ENCODE measurements around the gene SCN4B.

SCN4B gene

GRCh38 chr11:118132385-118133151 is 20.1 kb downstream of the SCN4B start:
- no peak for ATAC-seq
- TF ChIP-seq ZNF8 (CRISPR knock-in tag; IDR thresholded peaks at IDR 0.05) = no peak
- TF ChIP-seq CREB5 (CRISPR knock-in tag; IDR thresholded peaks at IDR 0.05; ENCODE audit: low read depth) = no peak
- TF ChIP-seq ZC3H10 (CRISPR knock-in tag; IDR thresholded peaks at IDR 0.05) = no peak
- TF ChIP-seq, protein P1, sequence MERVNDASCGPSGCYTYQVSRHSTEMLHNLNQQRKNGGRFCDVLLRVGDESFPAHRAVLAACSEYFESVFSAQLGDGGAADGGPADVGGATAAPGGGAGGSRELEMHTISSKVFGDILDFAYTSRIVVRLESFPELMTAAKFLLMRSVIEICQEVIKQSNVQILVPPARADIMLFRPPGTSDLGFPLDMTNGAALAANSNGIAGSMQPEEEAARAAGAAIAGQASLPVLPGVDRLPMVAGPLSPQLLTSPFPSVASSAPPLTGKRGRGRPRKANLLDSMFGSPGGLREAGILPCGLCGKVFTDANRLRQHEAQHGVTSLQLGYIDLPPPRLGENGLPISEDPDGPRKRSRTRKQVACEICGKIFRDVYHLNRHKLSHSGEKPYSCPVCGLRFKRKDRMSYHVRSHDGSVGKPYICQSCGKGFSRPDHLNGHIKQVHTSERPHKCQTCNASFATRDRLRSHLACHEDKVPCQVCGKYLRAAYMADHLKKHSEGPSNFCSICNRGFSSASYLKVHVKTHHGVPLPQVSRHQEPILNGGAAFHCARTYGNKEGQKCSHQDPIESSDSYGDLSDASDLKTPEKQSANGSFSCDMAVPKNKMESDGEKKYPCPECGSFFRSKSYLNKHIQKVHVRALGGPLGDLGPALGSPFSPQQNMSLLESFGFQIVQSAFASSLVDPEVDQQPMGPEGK (CRISPR knock-in tag; IDR thresholded peaks at IDR 0.05; ENCODE audit: borderline replicate concordance) = no peak
- TF ChIP-seq SNAI2 (CRISPR knock-in tag; IDR thresholded peaks at IDR 0.05) = no peak
- no peak for TF ChIP-seq BACH2 (CRISPR knock-in tag; IDR thresholded peaks at IDR 0.05; ENCODE audit: borderline replicate concordance)

- no peak for TF ChIP-seq ZNF565 (CRISPR knock-in tag; conservative IDR thresholded peaks at IDR 0.05; ENCODE audit: low read depth)
- TF ChIP-seq BACH2 (CRISPR knock-in tag; IDR thresholded peaks at IDR 0.05; ENCODE audit: borderline replicate concordance) = no peak
- TF ChIP-seq, protein P1 (CRISPR knock-in tag; IDR thresholded peaks at IDR 0.05; ENCODE audit: borderline replicate concordance) = no peak
- ATAC-seq = no peak
Measured at GRCh38 chr11:118129471-118130172, 23.0 kb downstream of the SCN4B start.

GRCh38 chr11:118128721-118129470 is 23.7 kb downstream of the SCN4B start:
- TF ChIP-seq, protein P1 (CRISPR knock-in tag; IDR thresholded peaks at IDR 0.05; ENCODE audit: borderline replicate concordance) = no peak
- TF ChIP-seq GLIS3 (CRISPR knock-in tag; IDR thresholded peaks at IDR 0.05) (no peak), BACH2 (CRISPR knock-in tag; IDR thresholded peaks at IDR 0.05; ENCODE audit: borderline replicate concordance) (no peak)
- no peak for ATAC-seq

GRCh38 chr11:118128310-118128709 is 24.3 kb downstream of the SCN4B start:
- TF ChIP-seq TOX (CRISPR knock-in tag; IDR thresholded peaks at IDR 0.05; ENCODE audit: borderline replicate concordance) (no peak), ISL1 (CRISPR knock-in tag; IDR thresholded peaks at IDR 0.05) (0 out of 2 replicates have a peak, but pooled peaks have one; percentile 22)

GRCh38 chr11:118126082-118126838 is 26.4 kb downstream of the SCN4B start:
- no peak for ATAC-seq
- no peak for TF ChIP-seq SNAI2 (CRISPR knock-in tag; IDR thresholded peaks at IDR 0.05)

More at GRCh38 chr11:118128310-118128709, 24.3 kb downstream of the SCN4B start:
- ATAC-seq = no peak

- ATAC-seq = no peak
- TF ChIP-seq ZNF8 (CRISPR knock-in tag; IDR thresholded peaks at IDR 0.05) (no peak), ISL1 (CRISPR knock-in tag; IDR thresholded peaks at IDR 0.05) (no peak), ESRRG (CRISPR knock-in tag; IDR thresholded peaks at IDR 0.05) (no peak), GLIS3 (CRISPR knock-in tag; IDR thresholded peaks at IDR 0.05) (no peak), ZFP30 (CRISPR knock-in tag; IDR thresholded peaks at IDR 0.05) (no peak), TOX (CRISPR knock-in tag; IDR thresholded peaks at IDR 0.05; ENCODE audit: borderline replicate concordance) (no peak), CSDC2 (CRISPR knock-in tag; IDR thresholded peaks at IDR 0.05) (no peak), POU6F1 (CRISPR knock-in tag; IDR thresholded peaks at IDR 0.05; ENCODE audit: borderline replicate concordance, low read depth) (no peak)
Measured at GRCh38 chr11:118124929-118125535, 27.6 kb downstream of the SCN4B start.

All from SK-N-SH treated with all-trans-retinoic acid at 6 μM for 48 hours (cell line).